Measurements from ENCODE around the gene EFCAB14. TPM values are rescaled to one million over a fixed set of nuclear protein-coding genes. Genes with fewer than 3 reads are reported as not detected.

The EFCAB14 gene
- polyA plus RNA-seq, 3 donors: 31.4 to 75.5 (median 49.8) TPM

DNA sequence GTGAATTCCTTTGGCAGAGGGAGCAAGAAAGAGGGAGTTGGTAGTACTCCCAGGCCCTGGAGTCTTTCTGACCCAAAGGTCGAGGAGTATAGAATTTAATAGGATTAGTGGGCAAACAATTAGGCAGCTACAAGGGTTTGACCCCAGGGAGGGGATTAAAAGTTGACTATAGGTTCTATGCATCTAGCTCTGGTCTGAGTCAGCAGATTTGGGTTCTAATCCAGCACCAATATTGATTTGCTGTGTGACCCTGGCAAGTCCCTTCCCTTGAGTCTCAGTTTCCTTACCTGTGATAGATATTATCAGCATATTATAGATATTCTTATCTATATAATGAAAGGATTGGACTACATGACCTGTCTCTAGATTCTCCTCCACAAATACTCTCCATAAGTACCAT is 35.1 kb upstream of the EFCAB14 start:
- H3K27me3 ChIP-seq (ENCODE audit: control insufficient read depth in 2 of 2, insufficient read depth in 2 of 2, low read length in 2 of 2): no peaks in the 10 kb centered on the region
- H2AFZ ChIP-seq (ENCODE audit: insufficient read depth, low read depth, low read length, poor library complexity, severe bottlenecking): no peak overlapping the region
- WGBS (ENCODE audit: insufficient coverage): 80% methylated on average over 1 of the region's 1 CpG
- no peak overlapping the region for H3K4me2 ChIP-seq (replicated peaks; ENCODE audit: extremely low read depth, low read length, poor library complexity, severe bottlenecking)
- Mint-ChIP-seq H3K36me3 (no peaks in the 10 kb centered on the region), H3K4me3 (no peak overlapping the region), H3K9me3 (peaks cover 0 to 3% (median 0%) of the 10 kb centered on the region in 7 donors), H3K27ac (no peak overlapping the region), H3K27me3 (ENCODE audit: low read depth in 3 of 3) (peaks cover 7 to 36% (median 11%) of the 10 kb centered on the region in 3 donors), H3K4me1 (no peaks in the 10 kb centered on the region)
- no peak overlapping the region for H3K4me3 ChIP-seq (replicated peaks in 1 of 3; ENCODE audit: low read depth in 2 of 3, low read length in 3 of 3)
- no peaks in the 10 kb centered on the region for H3K4me1 ChIP-seq (ENCODE audit: control insufficient read depth in 1 of 2, insufficient read depth in 2 of 2, low read length in 2 of 2)
- H3K27ac ChIP-seq (ENCODE audit: low read depth in 1 of 2, low read length in 2 of 2): no peak overlapping the region
- no peaks in the 10 kb centered on the region for H3K79me2 ChIP-seq (ENCODE audit: insufficient read depth, low read length)
- no peak overlapping the region for H3K9ac ChIP-seq (ENCODE audit: insufficient read depth, low read length, poor library complexity, severe bottlenecking)
- intact Hi-C loops (cut with micrococcal nuclease): no loop called here
- TF ChIP-seq, protein P1, sequence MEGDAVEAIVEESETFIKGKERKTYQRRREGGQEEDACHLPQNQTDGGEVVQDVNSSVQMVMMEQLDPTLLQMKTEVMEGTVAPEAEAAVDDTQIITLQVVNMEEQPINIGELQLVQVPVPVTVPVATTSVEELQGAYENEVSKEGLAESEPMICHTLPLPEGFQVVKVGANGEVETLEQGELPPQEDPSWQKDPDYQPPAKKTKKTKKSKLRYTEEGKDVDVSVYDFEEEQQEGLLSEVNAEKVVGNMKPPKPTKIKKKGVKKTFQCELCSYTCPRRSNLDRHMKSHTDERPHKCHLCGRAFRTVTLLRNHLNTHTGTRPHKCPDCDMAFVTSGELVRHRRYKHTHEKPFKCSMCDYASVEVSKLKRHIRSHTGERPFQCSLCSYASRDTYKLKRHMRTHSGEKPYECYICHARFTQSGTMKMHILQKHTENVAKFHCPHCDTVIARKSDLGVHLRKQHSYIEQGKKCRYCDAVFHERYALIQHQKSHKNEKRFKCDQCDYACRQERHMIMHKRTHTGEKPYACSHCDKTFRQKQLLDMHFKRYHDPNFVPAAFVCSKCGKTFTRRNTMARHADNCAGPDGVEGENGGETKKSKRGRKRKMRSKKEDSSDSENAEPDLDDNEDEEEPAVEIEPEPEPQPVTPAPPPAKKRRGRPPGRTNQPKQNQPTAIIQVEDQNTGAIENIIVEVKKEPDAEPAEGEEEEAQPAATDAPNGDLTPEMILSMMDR (IDR thresholded peaks at IDR 0.05): no peak
- H3K36me3 ChIP-seq (replicated peaks in 1 of 2; ENCODE audit: control insufficient read depth in 1 of 2, insufficient read depth in 2 of 2, low read length in 2 of 2): no peaks in the 10 kb centered on the region
- DNase-seq: no peak
- no peaks in the 10 kb centered on the region for H3K9me3 ChIP-seq (replicated peaks in 1 of 2; ENCODE audit: control insufficient read depth in 1 of 2, insufficient read depth in 1 of 2, low read length in 2 of 2)
- H4K20me1 ChIP-seq (ENCODE audit: insufficient read depth, low read length): no peaks in the 10 kb centered on the region

- no peaks in the 10 kb centered on the region for H3K36me3 ChIP-seq (replicated peaks in 1 of 2; ENCODE audit: control insufficient read depth in 1 of 2, insufficient read depth in 2 of 2, low read length in 2 of 2)
- TF ChIP-seq, protein P1 (IDR thresholded peaks at IDR 0.05): no peak
- Mint-ChIP-seq H3K36me3 (no peaks in the 10 kb centered on the region), H3K9me3 (no peaks in the 10 kb centered on the region), H3K27ac (no peak overlapping the region), H3K4me3 (no peak overlapping the region), H3K4me1 (no peaks in the 10 kb centered on the region), H3K27me3 (ENCODE audit: low read depth in 3 of 3) (peaks cover 7 to 38% (median 8%) of the 10 kb centered on the region in 3 donors)
- H3K27me3 ChIP-seq (ENCODE audit: control insufficient read depth in 2 of 2, insufficient read depth in 2 of 2, low read length in 2 of 2): no peaks in the 10 kb centered on the region
- H3K27ac ChIP-seq (ENCODE audit: low read depth in 1 of 2, low read length in 2 of 2): no peak overlapping the region
- H4K20me1 ChIP-seq (ENCODE audit: insufficient read depth, low read length): no peaks in the 10 kb centered on the region
- H2AFZ ChIP-seq (ENCODE audit: insufficient read depth, low read depth, low read length, poor library complexity, severe bottlenecking): no peak overlapping the region
- no peak overlapping the region for H3K4me2 ChIP-seq (replicated peaks; ENCODE audit: extremely low read depth, low read length, poor library complexity, severe bottlenecking)
- DNase-seq: no peak
- intact Hi-C loops (cut with micrococcal nuclease): no loop called here
- H3K9ac ChIP-seq (ENCODE audit: insufficient read depth, low read length, poor library complexity, severe bottlenecking): no peak overlapping the region
- no peaks in the 10 kb centered on the region for H3K79me2 ChIP-seq (ENCODE audit: insufficient read depth, low read length)
- whole genome bisulfite sequencing (ENCODE audit: insufficient coverage): 50% methylated on average over 2 of the region's 7 CpGs
- no peaks in the 10 kb centered on the region for H3K4me1 ChIP-seq (ENCODE audit: control insufficient read depth in 1 of 2, insufficient read depth in 2 of 2, low read length in 2 of 2)
- no peaks in the 10 kb centered on the region for H3K9me3 ChIP-seq (replicated peaks in 1 of 2; ENCODE audit: control insufficient read depth in 1 of 2, insufficient read depth in 1 of 2, low read length in 2 of 2)
- no peak overlapping the region for H3K4me3 ChIP-seq (replicated peaks in 1 of 3; ENCODE audit: low read depth in 2 of 3, low read length in 3 of 3)
Measured at GRCh38 chr1:46749921-46750404, 31.0 kb upstream of the EFCAB14 start.
